ENCODE results near the gene GP1BB. TPM values are rescaled to one million over a fixed set of nuclear protein-coding genes. Genes with fewer than 3 reads are reported as not detected.
A peak's percentile ranks its signal among the peaks of the same experiment; 100 is the strongest.

Gene GP1BB
- total RNA-seq, 1 donor from 2014 or later, result 5.7 TPM

GRCh38 chr22:19730655-19731360, 7.5 kb downstream of the GP1BB start:
- peaks cover 2% of the 10 kb centered on the region for H3K4me1 Mint-ChIP-seq
- DNase-seq (ENCODE audit: low spot score in 2 of 2, unreplicated experiment in 2 of 2), result peak; percentile 85 to 97
- no peaks in the 10 kb centered on the region for H3K9me3 Mint-ChIP-seq
- H3K4me3 Mint-ChIP-seq, result peak overlapping the region; percentile 64
- no peak overlapping the region for H3K27ac Mint-ChIP-seq
- peaks cover 64% of the 10 kb centered on the region for H3K27me3 Mint-ChIP-seq (ENCODE audit: low read depth)
- H3K36me3 Mint-ChIP-seq, result no peaks in the 10 kb centered on the region
- peak; percentile 93 for TF ChIP-seq CTCF (IDR thresholded peaks at IDR 0.05; ENCODE audit: unreplicated experiment)

- no peaks in the 10 kb centered on the region for H3K36me3 Mint-ChIP-seq
- H3K9me3 Mint-ChIP-seq, result no peaks in the 10 kb centered on the region
- H3K4me3 Mint-ChIP-seq, result no peak overlapping the region
- peaks cover 2% of the 10 kb centered on the region for H3K4me1 Mint-ChIP-seq
- DNase-seq (ENCODE audit: low spot score in 2 of 2, unreplicated experiment in 2 of 2), result no peak
- TF ChIP-seq CTCF (IDR thresholded peaks at IDR 0.05; ENCODE audit: unreplicated experiment), result no peak
- H3K27me3 Mint-ChIP-seq (ENCODE audit: low read depth), result peaks cover 57% of the 10 kb centered on the region
- no peak overlapping the region for H3K27ac Mint-ChIP-seq
Observed at GRCh38 chr22:19731361-19732135, 8.2 kb downstream of the GP1BB start.

DNA sequence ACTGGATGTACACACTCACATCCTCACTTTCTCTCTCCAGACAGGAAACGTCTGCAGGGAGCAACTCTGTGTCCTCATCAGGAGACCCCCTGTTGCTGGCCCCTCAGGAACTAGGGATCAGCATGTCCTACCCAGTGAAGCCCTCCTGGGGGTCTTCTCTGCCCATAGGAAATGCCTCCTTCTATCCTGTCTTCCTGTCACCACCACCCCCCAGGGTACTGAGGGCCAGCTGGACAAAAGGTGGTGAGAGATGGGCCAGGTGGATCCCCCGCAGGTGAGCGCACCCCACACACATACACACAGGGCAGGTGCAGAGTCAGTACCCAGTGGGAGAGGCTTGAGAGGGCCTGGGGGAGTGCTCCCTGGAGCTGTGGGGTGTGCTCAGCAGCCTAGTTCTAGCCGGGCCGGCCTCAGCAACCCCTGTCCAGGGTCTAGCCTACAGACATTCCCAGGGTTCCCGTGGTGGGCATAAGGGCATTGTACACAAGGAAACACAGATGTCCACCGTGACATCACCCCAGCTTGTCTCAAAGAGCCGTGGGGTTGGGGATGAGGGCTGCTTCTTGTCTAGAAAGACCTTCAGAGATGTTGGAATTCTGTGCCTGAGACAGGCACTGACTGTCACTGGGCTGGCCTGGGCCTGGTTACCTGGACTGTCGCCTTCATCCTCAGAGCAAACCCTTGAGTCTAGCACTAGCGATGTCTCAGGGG, 9.2 kb downstream of the GP1BB start:
- Mint-ChIP-seq H3K36me3 (no peaks in the 10 kb centered on the region), H3K9me3 (no peaks in the 10 kb centered on the region), H3K27ac (no peak overlapping the region), H3K4me1 (peaks cover 4% of the 10 kb centered on the region), H3K4me3 (no peak overlapping the region), H3K27me3 (ENCODE audit: low read depth) (peaks cover 46% of the 10 kb centered on the region)
- DNase-seq (ENCODE audit: low spot score in 2 of 2, unreplicated experiment in 2 of 2), result no peak
- no peak for TF ChIP-seq CTCF (IDR thresholded peaks at IDR 0.05; ENCODE audit: unreplicated experiment)

GRCh38 chr22:19733755-19734154, 10.4 kb downstream of the GP1BB start:
- Mint-ChIP-seq H3K9me3 (no peaks in the 10 kb centered on the region), H3K4me1 (peaks cover 4% of the 10 kb centered on the region), H3K27ac (no peak overlapping the region), H3K27me3 (ENCODE audit: low read depth) (peaks cover 34% of the 10 kb centered on the region), H3K36me3 (no peaks in the 10 kb centered on the region), H3K4me3 (no peak overlapping the region)
- DNase-seq (ENCODE audit: low spot score in 2 of 2, unreplicated experiment in 2 of 2), result no peak
- no peak for TF ChIP-seq CTCF (IDR thresholded peaks at IDR 0.05; ENCODE audit: unreplicated experiment)

- H3K27me3 Mint-ChIP-seq (ENCODE audit: low read depth), result peaks cover 30% of the 10 kb centered on the region
- no peak for DNase-seq (ENCODE audit: low spot score in 2 of 2, unreplicated experiment in 2 of 2)
- no peak overlapping the region for H3K27ac Mint-ChIP-seq
- no peaks in the 10 kb centered on the region for H3K9me3 Mint-ChIP-seq
- no peak overlapping the region for H3K4me3 Mint-ChIP-seq
- no peak for TF ChIP-seq CTCF (IDR thresholded peaks at IDR 0.05; ENCODE audit: unreplicated experiment)
- peaks cover 4% of the 10 kb centered on the region for H3K4me1 Mint-ChIP-seq
- H3K36me3 Mint-ChIP-seq, result no peaks in the 10 kb centered on the region
Observed at GRCh38 chr22:19734163-19734562, 10.8 kb downstream of the GP1BB start.

Data from mesothelial cell of epicardium (in vitro differentiated cells).